ENCODE data around the gene POLR2I. TPM values are rescaled to one million over a fixed set of nuclear protein-coding genes. Genes with fewer than 3 reads are reported as not detected.

The POLR2I gene
- total and polyA plus RNA-seq, 2 of the 13 experiments (the other 11 are each of a cell fraction or from before 2014, with no cell fraction given) = 40.5 to 104 TPM

- no peak within 1 kb of the TSS for H3K4me2 ChIP-seq (ENCODE audit: low read depth, low read length)
- DNase-seq (ENCODE audit: low spot score) = no peak
- H3K27me3 ChIP-seq (ENCODE audit: control insufficient read depth in 1 of 2, insufficient read depth in 2 of 2, low read length in 2 of 2) = no peaks in the 10 kb centered on the region; a peak in 1 of 5 replicates
- no peak for FAIRE-seq
- no CpG with 5 or more reads among the region's 1 CpG for WGBS (ENCODE audit: low lambda C conversion rate)
- in situ Hi-C loops (cut with HindIII; ENCODE audit: extremely low pct_ligation_motif_present, low pct_unique_long_range_greater_than_20kb) (no loop called here), intact Hi-C loops (cut with micrococcal nuclease; ENCODE audit: unreplicated experiment) (no loop called here)
- ATAC-seq = no peak
- H4K20me1 ChIP-seq (ENCODE audit: insufficient read depth, low read length) = no peaks in the 10 kb centered on the region
- BruUV-seq (replicated peaks) = no TSS peak
- H3K9ac ChIP-seq (ENCODE audit: insufficient read depth, low read depth, low read length) = no peak within 1 kb of the TSS
- H3K4me1 ChIP-seq (ENCODE audit: insufficient read depth, low read length) = peaks cover 8% of the 10 kb centered on the region
- H3K9me3 ChIP-seq (ENCODE audit: low read length) = no peaks in the 10 kb centered on the region
- POLR2A ChIA-PET = no interaction called here
- H3K27ac ChIP-seq (ENCODE audit: extremely low read length, insufficient read depth, low read length) = no peak within 1 kb of the TSS
- H3K79me2 ChIP-seq (ENCODE audit: insufficient read depth, low read length) = peaks cover 11% of the 10 kb centered on the region
- no peak within 1 kb of the TSS for H3K4me3 ChIP-seq (replicated peaks in 1 of 3; ENCODE audit: insufficient read depth in 1 of 3, low read depth in 2 of 3, low read length in 3 of 3)
- H3K36me3 ChIP-seq (replicated peaks in 1 of 2; ENCODE audit: control insufficient read depth in 1 of 2, insufficient read depth in 2 of 2, low read length in 2 of 2) = peaks cover 5 to 12% of the 10 kb centered on the region in 2 experiments; a peak in 1 of 5 replicates
- no peak for TF ChIP-seq ZNF687 (CRISPR knock-in tag; IDR thresholded peaks at IDR 0.05)
- TF ChIP-seq ZNF768 (CRISPR knock-in tag; IDR thresholded peaks at IDR 0.05) = peak; percentile 89
- CTCF ChIA-PET (ENCODE audit: low intra/inter-chr PET ratio, low total read pairs) = no interaction called here
- no peak within 1 kb of the TSS for H2AFZ ChIP-seq (ENCODE audit: low read length)
Measured at GRCh38 chr19:36110487-36111199, 4.0 kb downstream of the POLR2I start, which contains the start of gene OVOL3. TSS of gene OVOL3 (plus strand) at chr19:36111143. CDS start at chr19:36111203, 60 bp downstream.

- no peak for TF ChIP-seq ZBTB34 (CRISPR knock-in tag; IDR thresholded peaks at IDR 0.05)
- BruUV-seq (replicated peaks) = no TSS peak
- Histone ChIP-seq H3K9ac (ENCODE audit: insufficient read depth, low read depth, low read length) (no peak overlapping the region), H3K27ac (ENCODE audit: extremely low read length, insufficient read depth, low read length) (no peak overlapping the region), H3K4me2 (ENCODE audit: low read depth, low read length) (no peak overlapping the region), H3K27me3 (ENCODE audit: control insufficient read depth in 1 of 2, insufficient read depth in 2 of 2, low read length in 2 of 2) (no peaks in the 10 kb centered on the region), H3K9me3 (ENCODE audit: low read length) (no peaks in the 10 kb centered on the region), H4K20me1 (ENCODE audit: insufficient read depth, low read length) (no peaks in the 10 kb centered on the region), H2AFZ (ENCODE audit: low read length) (no peak overlapping the region), H3K4me1 (ENCODE audit: insufficient read depth, low read length) (peaks cover 5% of the 10 kb centered on the region), H3K79me2 (ENCODE audit: insufficient read depth, low read length) (peaks cover 1% of the 10 kb centered on the region), H3K4me3 (replicated peaks in 1 of 3; ENCODE audit: insufficient read depth in 1 of 3, low read depth in 2 of 3, low read length in 3 of 3) (no peak overlapping the region), H3K36me3 (replicated peaks in 1 of 2; ENCODE audit: control insufficient read depth in 1 of 2, insufficient read depth in 2 of 2, low read length in 2 of 2) (peaks cover 11 to 29% of the 10 kb centered on the region in 2 experiments; a peak in 4 of 5 replicates)
- POLR2A ChIA-PET = no interaction called here
- intact Hi-C loops (cut with micrococcal nuclease; ENCODE audit: unreplicated experiment) = no loop called here
- ATAC-seq = no peak
- CTCF ChIA-PET (ENCODE audit: low intra/inter-chr PET ratio, low total read pairs) = no interaction called here
- no peak for FAIRE-seq
- WGBS (ENCODE audit: low lambda C conversion rate) = 94% methylated on average over 3 of the region's 3 CpGs
- in situ Hi-C loops (cut with HindIII; ENCODE audit: extremely low pct_ligation_motif_present, low pct_unique_long_range_greater_than_20kb) = no loop called here
- DNase-seq (ENCODE audit: low spot score) = no peak
Measured at GRCh38 chr19:36108684-36109083, 6.0 kb downstream of the POLR2I start.
